CD4-positive, alpha-beta T cell treated with Interleukin-4 for 1 hour (primary cell): ENCODE measurements around the gene NECTIN2.

Experiments
- DNase-seq, 2 donors: peaks; one replicate each; pipeline ENCODE4 v3.0.0-alpha.2; 2020 to 2022

NECTIN2 gene

DNA sequence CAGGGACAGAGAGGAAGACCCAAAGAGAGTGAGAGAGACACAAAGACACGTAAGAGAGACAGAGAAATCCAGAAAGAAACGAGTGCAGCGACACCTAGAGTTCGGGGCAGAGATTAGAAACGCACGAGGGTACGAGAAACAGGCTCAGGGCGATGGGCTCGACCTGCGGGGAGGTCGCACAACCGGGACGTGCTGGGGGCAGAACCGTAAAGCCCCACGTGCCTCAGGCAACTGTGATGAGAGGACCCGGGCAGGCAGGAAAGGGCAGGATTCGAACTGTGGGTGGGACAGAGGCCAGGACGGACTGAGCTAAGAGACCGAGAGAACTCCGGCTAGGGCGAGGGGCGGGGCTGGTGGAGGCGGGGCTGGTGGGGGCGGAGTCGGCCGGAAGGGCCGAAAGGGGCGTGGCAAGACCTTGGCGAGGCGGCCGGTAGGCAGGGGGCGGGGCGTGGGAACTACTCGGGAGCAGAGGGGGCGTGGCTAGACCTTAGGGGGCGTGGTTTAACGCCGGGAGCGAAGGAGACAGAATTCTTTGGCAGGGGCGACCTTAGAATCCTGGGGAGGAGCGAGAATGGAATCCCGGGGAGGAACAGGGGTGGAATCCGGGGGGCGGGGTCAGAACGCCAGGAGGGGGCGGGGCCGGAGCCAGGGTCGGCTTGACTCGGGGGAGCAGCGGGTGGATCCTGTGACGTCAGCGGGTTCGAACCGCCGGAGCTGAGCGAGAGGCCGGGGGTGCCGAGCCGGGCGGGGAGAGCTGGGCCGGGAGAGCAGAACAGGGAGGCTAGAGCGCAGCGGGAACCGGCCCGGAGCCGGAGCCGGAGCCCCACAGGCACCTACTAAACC, at the start of gene NECTIN2:
TSS of gene NECTIN2 (plus strand) at position 686 of the 843 bp plus-strand sequence. CDS start 229 bp downstream, outside the sequence.
- peak; percentile 78 to 86 for DNase-seq

DNA sequence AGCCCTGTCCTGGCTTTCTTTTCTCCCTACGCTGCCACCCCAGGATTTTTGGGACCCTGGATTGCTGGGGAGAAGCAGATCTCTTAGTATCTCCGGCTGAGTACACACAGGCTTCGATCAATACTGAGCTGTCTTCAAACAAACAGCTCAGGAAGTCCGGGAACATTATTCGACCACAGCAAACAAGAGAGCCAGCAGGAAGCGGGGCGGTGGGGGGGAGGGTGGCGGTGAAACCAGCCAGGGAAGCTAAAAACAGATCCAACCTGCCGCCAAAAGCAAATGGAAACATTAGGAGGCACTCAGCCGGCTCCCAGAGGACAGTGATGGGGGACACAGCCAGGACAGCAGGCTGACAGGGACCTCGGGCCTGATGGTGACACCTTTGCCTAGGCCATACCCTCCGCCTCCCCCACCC, 49.4 kb upstream of the NECTIN2 start:
- no peak for DNase-seq

DNA sequence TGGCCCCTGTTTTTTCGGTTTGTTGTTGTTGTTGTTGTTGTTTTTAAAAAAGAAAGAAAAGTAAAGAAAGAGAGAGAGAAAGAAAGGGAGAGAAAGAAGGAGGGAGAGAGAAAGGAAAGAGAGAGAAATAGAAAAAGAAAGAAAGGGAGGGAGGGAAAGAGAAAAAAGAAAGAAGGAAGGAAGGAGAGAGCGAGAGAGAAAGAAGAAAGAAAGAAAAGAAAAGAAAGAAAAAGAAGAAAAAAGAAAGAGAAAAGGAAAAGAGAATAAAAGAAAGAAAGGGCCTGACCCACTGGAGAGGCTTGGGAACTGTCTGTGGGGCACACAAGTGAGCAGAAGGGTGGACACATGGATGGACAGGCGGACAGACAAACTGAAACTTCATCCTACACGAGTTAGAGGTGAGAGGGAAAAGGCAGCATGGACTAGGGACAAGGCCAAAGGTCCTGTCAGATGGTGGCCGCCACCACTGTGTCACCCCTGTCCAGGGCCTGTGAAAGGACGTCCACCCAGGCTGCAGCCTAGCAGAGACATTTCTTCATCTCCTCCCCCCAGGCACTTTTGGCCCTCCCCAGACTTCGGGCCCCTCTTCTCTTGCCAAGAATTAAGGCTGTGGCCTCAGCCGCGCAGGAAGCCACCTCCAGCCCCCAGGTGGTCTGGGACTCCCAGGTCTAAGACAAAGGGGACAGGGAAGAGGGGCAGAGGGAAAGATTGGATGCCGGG, 46.3 kb upstream of the NECTIN2 start:
- no peak for DNase-seq

DNA sequence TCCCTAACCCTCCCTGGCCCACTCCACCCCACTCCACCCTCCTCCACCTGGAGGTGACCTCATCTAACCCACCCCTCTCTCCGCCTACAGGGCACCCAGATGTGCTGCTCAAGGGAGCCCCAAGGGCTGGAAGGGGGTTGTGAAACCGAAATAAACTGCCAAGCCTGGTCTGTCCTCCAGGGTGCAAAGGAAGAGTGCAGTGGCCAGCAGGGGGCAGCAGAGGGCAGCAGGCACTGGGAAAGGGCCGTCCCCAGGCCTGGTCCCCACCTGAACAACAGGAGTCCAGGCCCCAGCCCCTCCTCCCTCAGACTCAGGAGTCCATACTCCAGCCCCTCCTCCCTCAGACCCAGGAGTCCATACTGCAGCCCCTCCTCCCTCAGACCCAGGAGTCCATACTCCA, 45.6 kb upstream of the NECTIN2 start:
- DNase-seq, result peak; percentile 75 to 77

DNA sequence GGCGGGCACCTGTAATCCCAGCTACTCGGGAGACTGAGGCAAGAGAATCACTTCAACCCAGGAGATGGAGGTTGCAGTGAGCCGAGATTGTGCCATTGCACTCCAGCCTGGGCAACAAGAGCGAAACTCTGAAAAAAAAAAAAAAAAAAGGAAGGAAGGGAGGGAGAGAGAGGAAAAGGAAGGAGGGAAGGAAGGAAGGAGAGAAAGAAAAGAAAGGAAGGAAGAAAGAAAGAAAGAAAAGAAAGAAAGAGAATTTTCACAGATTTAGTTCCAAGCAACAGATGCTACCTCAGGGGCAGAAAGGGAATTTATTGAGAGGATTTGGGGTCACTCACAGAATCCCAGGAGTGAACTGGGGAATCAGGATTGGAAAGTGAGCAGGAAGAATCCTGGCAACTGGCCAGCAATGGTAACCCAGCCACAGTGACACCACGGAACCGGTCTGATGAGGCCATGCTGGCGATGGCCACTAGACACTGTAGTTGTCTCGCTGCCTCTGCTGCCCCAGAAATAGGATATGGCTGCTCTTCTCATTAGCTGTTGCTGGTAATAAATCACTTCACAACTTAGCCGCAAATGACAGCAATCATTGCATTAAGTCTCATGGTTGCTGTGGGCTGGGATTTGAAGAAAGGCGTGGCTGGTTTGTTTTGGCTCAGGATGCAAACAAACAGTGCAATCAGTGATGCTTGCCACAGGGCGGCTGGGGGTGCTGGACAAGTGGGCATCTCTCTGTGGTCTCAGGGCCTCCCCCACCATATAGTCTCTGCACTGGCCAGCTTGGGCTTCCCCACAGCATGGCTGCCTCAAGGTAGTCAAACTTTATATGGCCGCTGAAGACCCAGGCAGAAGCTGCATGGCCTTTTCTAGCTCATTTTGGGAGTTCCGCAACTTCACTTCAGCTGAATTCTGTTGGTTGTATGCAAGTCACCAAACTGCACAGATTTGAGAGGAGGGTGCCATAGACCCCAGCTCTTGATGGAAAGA, 42.4 kb upstream of the NECTIN2 start:
- no peak for DNase-seq

DNA sequence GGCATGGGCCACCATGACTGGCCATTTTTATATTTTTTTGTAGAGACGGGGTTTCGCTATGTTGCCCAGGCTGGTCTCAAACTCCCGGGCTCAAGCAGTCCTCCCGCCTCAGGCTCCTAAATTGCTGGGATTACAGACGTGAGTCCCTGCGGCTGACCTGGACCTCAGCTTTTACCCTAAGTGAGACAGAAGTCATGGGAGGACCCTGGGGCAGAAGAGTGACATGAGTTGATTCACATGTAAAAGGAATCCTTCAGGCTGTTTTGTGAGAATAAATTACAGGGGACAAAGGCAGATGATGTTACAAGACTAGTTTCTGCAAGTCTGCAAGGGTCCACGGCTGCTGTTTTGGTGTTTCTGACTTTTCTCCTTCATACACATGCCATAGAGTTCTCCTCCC, 39.8 kb upstream of the NECTIN2 start:
- no peak for DNase-seq

DNA sequence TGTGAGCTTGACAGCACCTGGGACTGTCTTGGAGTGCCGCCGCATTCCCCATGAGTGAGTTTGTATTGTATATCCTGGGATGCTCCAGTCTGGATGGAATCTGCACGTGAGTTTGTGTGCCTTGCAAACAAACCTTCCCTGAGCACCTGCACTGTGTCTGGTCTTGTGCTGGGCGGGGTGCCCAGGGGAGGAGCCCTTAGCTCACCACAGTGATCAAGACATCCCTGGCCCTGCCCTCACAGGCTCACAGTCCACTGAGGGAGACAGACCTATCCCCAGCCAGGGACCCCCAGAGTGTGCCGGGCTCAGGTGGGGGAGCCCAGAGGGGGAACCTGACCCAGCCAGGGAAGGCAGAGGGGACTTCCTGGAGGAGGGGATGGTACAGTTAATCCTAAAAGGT, 38.9 kb upstream of the NECTIN2 start:
- DNase-seq, result no peak

DNA sequence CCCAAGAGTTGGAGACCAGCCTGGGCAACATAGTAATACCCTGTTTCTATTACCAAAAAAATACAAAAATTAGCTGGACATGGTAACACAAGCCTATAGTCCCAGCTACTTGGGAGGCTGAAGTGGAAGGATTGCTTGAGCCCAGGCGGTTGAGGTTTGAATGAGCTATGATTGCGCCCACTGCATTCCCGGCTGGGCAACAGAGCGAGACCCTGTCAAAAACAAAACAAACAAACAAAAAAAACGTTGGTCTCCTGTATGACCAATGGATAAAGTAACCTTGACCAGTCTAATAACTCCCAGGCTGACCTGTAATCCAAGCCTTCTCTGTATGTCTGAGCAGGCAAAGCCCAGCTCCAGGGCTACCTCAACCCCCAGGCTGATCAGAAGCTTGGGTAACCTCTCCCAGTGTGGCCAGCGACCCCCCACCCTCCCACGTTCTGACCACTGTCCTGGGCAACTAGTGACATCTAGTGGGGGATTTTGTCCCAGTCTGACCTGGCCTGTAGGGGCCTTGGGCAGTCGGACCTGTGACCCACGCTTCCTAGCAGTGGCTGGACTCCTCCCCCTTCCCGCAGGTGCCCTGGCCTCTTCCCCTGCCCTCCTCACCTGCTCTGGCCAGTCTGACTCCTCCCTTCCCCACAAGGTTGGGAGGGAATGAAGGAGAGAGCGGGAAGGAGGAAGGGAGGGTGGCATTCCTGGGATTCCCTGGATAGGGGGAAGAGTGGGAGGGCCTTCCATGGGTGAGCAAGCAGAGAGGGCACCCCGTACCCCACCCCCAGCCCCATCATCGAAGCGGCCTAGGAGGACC, 38.2 kb upstream of the NECTIN2 start:
- no peak for DNase-seq

DNA sequence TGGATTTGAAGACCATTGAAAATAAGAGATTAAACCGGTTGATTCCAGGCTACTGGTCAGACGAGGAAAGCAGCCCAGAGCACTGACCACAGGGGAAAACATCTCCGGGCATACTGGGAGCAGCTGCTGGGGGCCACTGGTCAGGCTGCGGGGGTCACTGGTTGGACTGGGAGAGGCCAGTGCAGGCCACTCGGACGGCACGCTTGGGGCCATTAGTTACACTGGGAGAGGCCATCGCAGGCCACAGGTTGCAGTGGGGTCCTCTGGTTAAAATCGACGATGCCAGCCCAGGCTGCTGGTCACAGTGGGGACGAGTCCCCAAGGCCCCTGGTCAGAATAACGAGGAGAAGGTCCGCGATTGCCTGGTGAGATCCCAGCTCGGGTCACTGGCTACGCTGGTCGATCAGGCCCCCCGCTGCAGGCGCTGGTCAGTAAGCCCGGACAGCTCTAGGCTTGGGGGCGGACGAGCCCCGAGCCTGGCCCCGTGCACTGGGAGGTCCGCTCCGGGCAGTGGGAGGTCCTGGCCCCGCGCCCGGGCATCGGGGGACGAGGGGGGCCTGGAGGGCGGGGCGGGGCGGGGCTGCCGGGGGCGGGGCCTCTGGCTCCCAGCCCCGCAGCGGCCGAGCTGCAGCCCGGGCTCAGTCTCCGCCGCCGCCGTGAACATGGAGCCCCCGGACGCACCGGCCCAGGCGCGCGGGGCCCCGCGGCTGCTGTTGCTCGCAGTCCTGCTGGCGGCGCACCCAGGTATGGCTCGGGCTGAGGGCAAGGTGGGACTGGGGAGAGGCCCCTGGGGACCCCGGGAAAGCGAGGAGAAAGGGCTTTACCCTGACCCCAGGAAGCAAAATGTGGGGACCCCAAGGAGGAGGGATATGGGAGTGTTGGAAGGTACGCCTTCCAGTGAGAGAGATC, 37.4 kb upstream of the NECTIN2 start, which contains the start of gene BCAM:
TSS of gene BCAM (plus strand) at position 641 of the 909 bp plus-strand sequence. CDS start at position 663, 22 bp downstream.
- DNase-seq, result no peak

DNA sequence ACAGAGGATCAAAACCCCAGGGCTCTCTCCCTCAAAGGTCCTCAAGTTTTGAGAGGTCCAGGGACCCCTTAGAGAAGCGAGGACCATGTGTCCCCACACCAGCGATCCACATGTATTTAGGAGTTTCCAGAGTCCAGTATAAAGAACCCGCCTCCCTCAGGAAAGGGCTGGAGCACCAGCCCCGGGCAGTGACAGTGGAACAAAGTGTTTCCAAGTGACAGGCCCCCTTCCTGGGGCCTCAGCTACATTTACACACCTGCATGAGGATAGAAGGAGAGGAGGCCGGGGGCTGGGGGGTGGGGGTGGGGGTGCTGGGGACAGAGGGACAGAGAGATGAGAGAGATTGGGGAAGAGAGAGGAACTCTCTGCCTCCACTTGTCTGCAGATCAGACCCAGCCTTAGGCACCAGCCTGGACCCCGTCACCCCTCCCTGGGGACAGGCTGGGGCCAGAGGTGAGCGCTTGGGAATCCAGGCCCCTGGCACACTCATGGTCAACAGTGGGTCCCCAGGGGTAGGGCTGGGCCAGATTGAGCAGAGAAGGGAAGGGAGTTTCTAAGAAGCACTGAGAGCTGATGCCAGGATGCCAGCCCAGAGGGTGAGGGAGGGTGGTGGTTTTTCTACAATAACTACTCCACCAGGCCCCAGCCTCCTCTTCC, 36.4 kb upstream of the NECTIN2 start:
- no peak for DNase-seq

DNA sequence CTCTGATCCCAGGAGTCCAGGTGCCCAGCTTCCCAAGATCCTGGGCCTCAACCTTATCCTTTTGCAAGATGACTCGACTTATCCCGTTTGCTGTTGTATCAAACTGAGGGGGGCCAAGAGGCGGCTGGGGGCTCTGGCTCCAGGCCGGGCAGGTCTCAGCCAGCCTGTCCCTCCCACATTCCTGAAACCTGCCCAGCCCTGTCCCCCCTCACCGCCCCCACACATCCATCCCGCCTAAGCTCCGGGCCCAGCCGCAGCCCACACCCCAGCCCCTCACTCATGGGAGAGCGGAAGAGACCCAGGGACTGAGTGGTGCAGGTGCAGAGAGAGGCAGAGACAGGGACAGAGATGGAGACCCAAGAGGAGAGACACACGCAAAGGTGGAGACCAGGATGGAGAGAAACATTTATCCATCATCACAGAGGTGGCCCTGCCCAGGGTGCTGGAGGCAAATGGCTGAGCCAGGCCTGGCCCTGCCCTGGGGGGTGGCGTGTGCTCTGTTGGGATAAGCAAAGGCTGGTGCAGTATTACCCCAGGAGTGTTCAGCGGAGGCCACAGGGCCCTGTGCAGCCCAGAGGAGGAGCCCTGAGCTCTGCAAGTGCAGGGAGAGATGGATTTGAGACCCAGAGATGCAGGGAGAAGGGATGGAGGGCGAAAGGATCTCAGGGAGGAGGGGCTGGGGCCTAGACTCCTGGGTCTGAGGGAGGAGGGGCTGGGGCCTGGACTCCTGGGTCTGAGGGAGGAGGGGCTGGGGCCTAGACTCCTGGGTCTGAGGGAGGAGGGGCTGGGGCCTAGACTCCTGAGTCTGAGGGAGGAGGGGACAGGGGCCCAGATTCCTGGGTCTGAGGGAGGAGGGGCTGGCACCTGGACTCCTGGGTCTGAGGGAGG, 35.6 kb upstream of the NECTIN2 start:
- no peak for DNase-seq

DNA sequence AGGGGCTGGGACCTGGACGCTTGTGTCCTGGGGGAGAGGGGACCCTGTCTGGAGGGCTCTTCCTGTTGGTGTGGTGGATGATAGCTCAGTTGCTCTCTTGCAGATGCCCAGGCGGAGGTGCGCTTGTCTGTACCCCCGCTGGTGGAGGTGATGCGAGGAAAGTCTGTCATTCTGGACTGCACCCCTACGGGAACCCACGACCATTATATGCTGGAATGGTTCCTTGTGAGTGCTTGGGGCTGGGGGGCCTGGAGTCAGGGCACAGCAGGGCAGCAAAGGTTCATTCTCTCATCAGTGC, 35.0 kb upstream of the NECTIN2 start:
- no peak for DNase-seq

DNA sequence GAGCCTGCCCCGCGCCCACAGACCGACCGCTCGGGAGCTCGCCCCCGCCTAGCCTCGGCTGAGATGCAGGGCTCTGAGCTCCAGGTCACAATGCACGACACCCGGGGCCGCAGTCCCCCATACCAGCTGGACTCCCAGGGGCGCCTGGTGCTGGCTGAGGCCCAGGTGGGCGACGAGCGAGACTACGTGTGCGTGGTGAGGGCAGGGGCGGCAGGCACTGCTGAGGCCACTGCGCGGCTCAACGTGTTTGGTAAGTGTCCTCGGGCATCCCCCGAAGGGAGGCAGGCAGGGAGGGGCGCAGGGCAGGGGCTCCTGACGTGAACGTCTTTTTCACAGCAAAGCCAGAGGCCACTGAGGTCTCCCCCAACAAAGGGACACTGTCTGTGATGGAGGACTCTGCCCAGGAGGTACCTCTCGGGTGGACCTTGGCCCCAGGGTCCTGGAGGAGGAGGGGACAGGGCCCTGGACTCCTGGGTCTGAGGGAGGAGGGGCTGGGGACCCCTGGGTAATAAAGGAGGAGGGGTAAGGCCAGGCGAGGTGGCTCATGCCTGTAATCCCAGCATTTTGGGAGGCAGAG, 33.9 kb upstream of the NECTIN2 start:
- DNase-seq, result no peak

DNA sequence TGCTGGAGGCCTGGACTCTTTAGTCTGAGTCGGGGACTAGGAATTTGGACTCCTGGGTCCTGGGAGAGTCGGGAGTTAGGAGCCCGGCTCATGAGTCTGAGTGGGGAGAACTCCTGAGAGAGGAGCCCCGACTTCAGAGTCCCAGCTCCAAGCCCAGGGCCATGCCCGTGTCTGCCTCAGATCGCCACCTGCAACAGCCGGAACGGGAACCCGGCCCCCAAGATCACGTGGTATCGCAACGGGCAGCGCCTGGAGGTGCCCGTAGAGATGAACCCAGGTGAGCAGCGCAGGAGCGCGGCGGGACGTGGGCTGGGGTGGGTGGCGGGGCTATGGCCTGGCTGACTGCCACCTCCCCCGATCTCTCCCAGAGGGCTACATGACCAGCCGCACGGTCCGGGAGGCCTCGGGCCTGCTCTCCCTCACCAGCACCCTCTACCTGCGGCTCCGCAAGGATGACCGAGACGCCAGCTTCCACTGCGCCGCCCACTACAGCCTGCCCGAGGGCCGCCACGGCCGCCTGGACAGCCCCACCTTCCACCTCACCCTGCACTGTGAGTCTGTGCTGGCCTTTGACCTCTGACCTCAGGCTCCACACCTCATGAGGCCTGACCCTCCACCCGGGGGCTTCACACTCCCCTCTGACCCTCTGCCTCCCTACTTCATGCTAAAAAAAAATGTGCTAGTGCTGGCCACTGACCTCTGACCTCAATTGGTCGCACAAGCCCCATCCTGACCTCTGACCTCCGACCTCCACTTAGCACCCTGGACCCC, 32.8 kb upstream of the NECTIN2 start:
- no peak for DNase-seq

DNA sequence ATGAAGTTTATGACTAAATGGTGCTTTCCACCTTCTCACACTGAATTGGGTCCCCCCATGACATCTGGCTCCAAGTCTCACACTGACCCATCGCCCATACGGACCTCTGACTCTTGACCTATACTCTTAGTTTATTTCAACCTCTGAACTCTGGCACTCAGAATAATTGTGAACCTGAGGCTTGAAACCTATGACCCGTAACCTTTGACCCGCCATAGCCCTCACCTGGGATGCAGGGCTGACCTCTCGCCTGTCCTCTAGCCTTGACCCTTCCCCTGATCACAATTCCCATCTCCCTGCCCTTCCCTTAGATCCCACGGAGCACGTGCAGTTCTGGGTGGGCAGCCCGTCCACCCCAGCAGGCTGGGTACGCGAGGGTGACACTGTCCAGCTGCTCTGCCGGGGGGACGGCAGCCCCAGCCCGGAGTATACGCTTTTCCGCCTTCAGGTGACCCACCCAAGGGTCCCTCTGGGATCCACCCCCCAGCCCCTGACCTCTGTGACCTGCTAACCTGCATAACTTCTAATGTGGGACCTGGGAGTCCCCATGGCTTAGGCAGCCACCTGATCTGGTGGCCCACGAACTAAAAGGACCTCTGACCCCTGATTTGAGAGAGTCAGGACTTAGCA, 32.1 kb upstream of the NECTIN2 start:
- DNase-seq, result no peak

DNA sequence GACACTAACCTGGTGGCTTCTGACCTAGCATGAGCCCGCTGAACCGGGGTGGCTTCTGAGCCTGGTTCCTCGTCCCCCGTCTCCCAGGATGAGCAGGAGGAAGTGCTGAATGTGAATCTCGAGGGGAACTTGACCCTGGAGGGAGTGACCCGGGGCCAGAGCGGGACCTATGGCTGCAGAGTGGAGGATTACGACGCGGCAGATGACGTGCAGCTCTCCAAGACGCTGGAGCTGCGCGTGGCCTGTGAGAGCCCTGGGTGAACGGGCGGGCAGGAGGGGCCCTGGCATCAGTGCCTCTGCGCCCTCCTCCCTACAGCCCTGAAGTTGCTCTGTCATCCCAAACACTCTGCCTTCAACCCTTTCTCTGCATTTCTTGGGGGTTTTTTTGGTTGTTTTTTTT, 31.6 kb upstream of the NECTIN2 start:
- no peak for DNase-seq

DNA sequence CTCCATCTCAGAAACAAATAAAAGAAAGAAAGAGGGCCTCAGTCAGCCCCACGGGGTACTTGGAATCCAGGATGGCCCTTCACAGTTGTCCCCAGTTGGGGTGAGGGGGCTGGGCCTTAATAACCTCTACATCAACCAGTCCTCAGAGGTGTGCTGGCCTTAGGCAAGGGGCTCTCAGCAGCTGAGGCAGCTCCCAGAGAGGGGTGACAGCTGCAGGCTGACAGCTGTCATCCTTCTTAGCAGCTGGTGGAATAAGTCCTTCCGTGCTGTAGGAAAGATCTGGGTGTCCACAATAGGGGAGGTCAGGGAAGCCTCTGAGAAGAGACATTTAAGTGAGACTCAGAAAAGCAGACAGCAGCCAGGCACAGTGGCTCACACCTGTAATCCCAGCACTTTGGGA, 29.8 kb upstream of the NECTIN2 start:
- DNase-seq, result no peak
